Stomach (tissue), 9 donors: Measurements from ENCODE around the gene PIMREG. TPM values are rescaled to one million over a fixed set of nuclear protein-coding genes. Genes with fewer than 3 reads are reported as not detected.

ENCODE experiments used
- DNase-seq, 2 donors: peaks; one replicate each; pipeline versions ENCODE4 v3.0.0 to v3.0.0-alpha.2; 2013 to 2019
- H3K27ac ChIP-seq, 5 donors: fragments of 200-600 bp in 4 of 5; sonication (generic) in 4 of 5; one replicate each; pipeline ENCODE4 v1.5.1; 2013 to 2019; ENCODE audit warnings: mild to moderate bottlenecking in 1 of 5, moderate library complexity in 1 of 5
- H3K27me3 ChIP-seq, 3 donors: fragments of 200-600 bp; sonication (generic); one replicate each; pipeline ENCODE4 v1.5.1; 2017 to 2019; ENCODE audit warnings: mixed run types in 1 of 3
- H3K36me3 ChIP-seq, 4 donors: fragments of 200-600 bp; sonication (generic); 1 replicate in 3 of 4; 2 replicates in 1 of 4; pipeline ENCODE4 v1.5.1; 2016 to 2019
- H3K4me1 ChIP-seq, 4 donors: fragments of 200-600 bp; sonication (generic); one replicate each; pipeline ENCODE4 v1.5.1; 2016 to 2019
- H3K4me3 ChIP-seq, 4 donors: fragments of 200-600 bp; sonication (generic) in 3 of 4; one replicate each; pipeline ENCODE4 v1.5.1; 2016 to 2019; ENCODE audit warnings: mild to moderate bottlenecking in 1 of 4
- H3K9me3 ChIP-seq, 4 donors: fragments of 200-600 bp; sonication (generic); one replicate each; pipeline ENCODE4 v1.5.1; 2016 to 2019
- EP300 ChIP-seq: sonication (generic); formaldehyde crosslinking; IDR thresholded peaks from one replicate; pipeline ENCODE4 v1.6.1; 2017; ENCODE audit warnings: antibody characterized with exemption
- POLR2A ChIP-seq, 4 donors: fragments of 450-650 bp; IDR thresholded peaks; one replicate each; pipeline ENCODE4 v1.6.1; 2016; ENCODE audit warnings: antibody characterized with exemption in 4 of 4, control low read depth in 2 of 4, mild to moderate bottlenecking in 1 of 4, moderate library complexity in 1 of 4
- POLR2AphosphoS5 ChIP-seq, 3 donors: sonication (generic); formaldehyde crosslinking; IDR thresholded peaks; one replicate each; pipeline ENCODE4 v1.6.1; 2016; ENCODE audit warnings: antibody characterized with exemption in 3 of 3
- WGBS, 5 donors: extraction: QIAGEN DNeasy Blood & Tissue Kit in 3 of 5; methylation state at CpG; one replicate each; pipeline versions ENCODE4 v1.1.5 to v1.1.7; 2013 to 2018; 5-methylcytosine and 5-hydroxymethylcytosine counted together
- intact Hi-C: fragments of 100-400 bp; cut with DNase I; formaldehyde crosslinking; loops from one replicate; pipeline ENCODE4 v1.15.1; 2023; ENCODE audit warnings: low total_unique reads
- polyA plus RNA-seq, 3 donors: library from polyadenylated mRNA; stranded (reverse); fragments of 200-250 nt; gene quantifications; one replicate each; pipeline ENCODE4 v1.2.3, GENCODE V29; 2013
- total RNA-seq, 5 donors: library from RNA; depleted of rRNA; stranded (reverse); fragments of >200 nt; gene quantifications; one replicate each; pipeline versions ENCODE4 v1.1.0 to v1.2.3, GENCODE V29; 2014 to 2016
- TF ChIP-seq, protein P1 (sequence below), 7 experiments: fragments of 450-650 bp in 4 of 7; fragments of 200-600 bp in 3 of 7; sonication (generic) in 3 of 7; IDR thresholded peaks; one replicate each; pipeline ENCODE4 v1.5.1; 2016 to 2019; ENCODE audit warnings: antibody characterized with exemption in 7 of 7, control low read depth in 2 of 7, mild to moderate bottlenecking in 1 of 7
- donor health status: healthy with polysubstance abuse.
- donor health status: Bipolar disorder and iron deficiency.
- donor health status: healthy.

The PIMREG gene
- total and polyA plus RNA-seq, 8 donors, result 0.76 to 8.5 (median 1.9) TPM

DNA sequence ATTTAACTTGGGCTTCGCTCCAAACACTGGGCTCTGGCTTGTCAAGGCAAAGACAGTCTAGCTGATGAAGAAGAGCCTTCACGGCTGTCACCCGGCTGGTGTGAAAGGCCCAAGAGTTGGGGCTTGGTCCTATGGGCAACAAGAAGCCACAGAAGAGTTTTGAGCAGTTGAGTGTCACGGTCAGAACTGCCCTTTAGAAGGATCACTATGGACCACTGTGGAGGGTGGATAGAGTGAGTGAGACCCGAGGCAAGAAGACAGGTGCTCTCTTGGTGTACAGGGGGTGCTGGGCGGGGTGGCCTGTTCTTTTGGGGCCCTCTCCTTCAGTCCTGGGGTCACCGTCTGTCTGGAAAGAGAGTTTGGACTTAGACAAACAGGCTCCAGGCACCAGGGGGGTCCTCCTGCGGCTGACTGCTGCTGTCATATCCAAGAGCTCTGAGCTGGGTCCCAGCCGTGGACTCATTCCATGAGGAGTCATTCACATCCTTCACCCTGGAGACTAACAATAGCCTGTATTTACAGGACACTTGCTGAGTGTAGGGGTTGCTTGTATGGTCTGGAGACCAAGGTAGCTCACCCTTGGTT is 2.4 kb downstream of the PIMREG start:
- Histone ChIP-seq H3K4me1 (peaks cover 7 to 24% (median 20%) of the 10 kb centered on the region in 4 donors), H3K9me3 (no peaks in the 10 kb centered on the region)
- intact Hi-C loops, result no loop called here

DNA sequence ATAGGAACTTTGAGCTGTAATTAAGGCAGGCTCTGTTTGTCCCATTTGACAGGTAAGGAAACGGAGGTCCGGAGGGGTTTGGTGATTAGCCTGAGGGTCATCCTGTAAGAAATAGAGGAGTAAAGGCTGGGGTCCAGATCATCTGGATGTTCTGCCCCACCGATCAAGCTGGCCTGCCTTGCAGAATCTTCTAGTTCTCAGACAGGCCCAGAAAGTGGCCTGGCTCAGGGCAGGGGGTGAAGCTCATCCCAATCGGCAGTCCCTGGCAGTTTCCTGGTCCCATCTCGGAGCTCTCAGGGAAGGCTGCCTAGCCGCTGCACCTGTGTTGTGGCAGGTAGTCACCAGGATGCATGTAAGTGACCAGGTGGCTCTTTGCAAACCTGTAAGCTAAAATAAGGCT is 4.2 kb downstream of the PIMREG start:
- peaks cover 5 to 22% (median 17%) of the 10 kb centered on the region in 4 donors for H3K4me1 ChIP-seq
- H3K36me3 ChIP-seq, result peaks cover 0 to 13% (median 0%) of the 10 kb centered on the region in 4 donors
- TF ChIP-seq, protein P1, sequence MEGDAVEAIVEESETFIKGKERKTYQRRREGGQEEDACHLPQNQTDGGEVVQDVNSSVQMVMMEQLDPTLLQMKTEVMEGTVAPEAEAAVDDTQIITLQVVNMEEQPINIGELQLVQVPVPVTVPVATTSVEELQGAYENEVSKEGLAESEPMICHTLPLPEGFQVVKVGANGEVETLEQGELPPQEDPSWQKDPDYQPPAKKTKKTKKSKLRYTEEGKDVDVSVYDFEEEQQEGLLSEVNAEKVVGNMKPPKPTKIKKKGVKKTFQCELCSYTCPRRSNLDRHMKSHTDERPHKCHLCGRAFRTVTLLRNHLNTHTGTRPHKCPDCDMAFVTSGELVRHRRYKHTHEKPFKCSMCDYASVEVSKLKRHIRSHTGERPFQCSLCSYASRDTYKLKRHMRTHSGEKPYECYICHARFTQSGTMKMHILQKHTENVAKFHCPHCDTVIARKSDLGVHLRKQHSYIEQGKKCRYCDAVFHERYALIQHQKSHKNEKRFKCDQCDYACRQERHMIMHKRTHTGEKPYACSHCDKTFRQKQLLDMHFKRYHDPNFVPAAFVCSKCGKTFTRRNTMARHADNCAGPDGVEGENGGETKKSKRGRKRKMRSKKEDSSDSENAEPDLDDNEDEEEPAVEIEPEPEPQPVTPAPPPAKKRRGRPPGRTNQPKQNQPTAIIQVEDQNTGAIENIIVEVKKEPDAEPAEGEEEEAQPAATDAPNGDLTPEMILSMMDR (IDR thresholded peaks at IDR 0.05), result no peak
- no peak for TF ChIP-seq POLR2A (IDR thresholded peaks at IDR 0.05)
- TF ChIP-seq POLR2AphosphoS5 (IDR thresholded peaks at IDR 0.05), result no peak
- no peak for TF ChIP-seq EP300
- DNase-seq, result no peak
- H3K4me3 ChIP-seq, result no peak overlapping the region
- intact Hi-C loops, result no loop called here
- H3K9me3 ChIP-seq, result no peaks in the 10 kb centered on the region
- peaks cover 0 to 9% (median 0%) of the 10 kb centered on the region in 3 donors for H3K27me3 ChIP-seq
- no peak overlapping the region for H3K27ac ChIP-seq
- WGBS, 5 donors, result 88 to 98% (median 90%) methylated on average over 6 of the region's 6 CpGs

More for the DNA sequence above, 2.4 kb downstream of the PIMREG start:
- Histone ChIP-seq H3K36me3 (peaks cover 0 to 13% (median 0%) of the 10 kb centered on the region in 4 donors), H3K27me3 (peaks cover 0 to 8% (median 0%) of the 10 kb centered on the region in 3 donors), H3K27ac (no peak overlapping the region), H3K4me3 (no peak overlapping the region)
- no peak for DNase-seq
- TF ChIP-seq POLR2AphosphoS5 (IDR thresholded peaks at IDR 0.05), result no peak
- no peak for TF ChIP-seq EP300
- no peak for TF ChIP-seq POLR2A (IDR thresholded peaks at IDR 0.05)
- TF ChIP-seq, protein P1 (IDR thresholded peaks at IDR 0.05), result no peak
- 81 to 95% (median 88%) methylated on average over 9 of the region's 9 CpGs for WGBS, 5 donors

DNA sequence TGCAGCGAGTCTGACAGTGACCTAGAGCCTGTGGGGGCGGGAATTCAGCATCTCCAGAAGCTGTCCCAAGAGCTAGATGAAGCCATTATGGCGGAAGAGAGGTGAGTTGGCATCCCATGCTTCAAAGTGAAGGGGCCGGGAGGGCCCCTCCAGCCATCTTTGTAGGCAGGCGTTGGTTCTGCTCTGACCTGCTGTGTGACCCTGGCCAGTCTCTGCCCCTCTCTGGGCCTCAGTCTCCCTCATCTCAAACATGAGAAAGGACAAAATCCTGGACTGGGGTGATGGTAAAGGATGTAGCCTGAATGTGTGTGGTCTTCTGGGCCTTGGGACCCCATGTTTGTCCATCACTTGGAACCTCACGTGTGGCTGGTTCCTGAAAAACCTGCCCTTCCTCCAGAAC is 5.1 kb downstream of the PIMREG start:
- no peak for DNase-seq
- H3K4me3 ChIP-seq, result no peak overlapping the region
- TF ChIP-seq, protein P1 (IDR thresholded peaks at IDR 0.05), result no peak
- TF ChIP-seq EP300 (no peak), POLR2A (IDR thresholded peaks at IDR 0.05) (no peak), POLR2AphosphoS5 (IDR thresholded peaks at IDR 0.05) (no peak)
- H3K9me3 ChIP-seq, result no peaks in the 10 kb centered on the region
- 96 to 99% (median 97%) methylated on average over 6 of the region's 6 CpGs for WGBS, 5 donors
- H3K36me3 ChIP-seq, result peaks cover 0 to 13% (median 0%) of the 10 kb centered on the region in 4 donors
- H3K27ac ChIP-seq, result no peak overlapping the region
- H3K27me3 ChIP-seq, result peaks cover 0 to 12% (median 0%) of the 10 kb centered on the region in 3 donors
- intact Hi-C loops, result no loop called here
- H3K4me1 ChIP-seq, result peaks cover 0 to 14% (median 9%) of the 10 kb centered on the region in 4 donors

DNA sequence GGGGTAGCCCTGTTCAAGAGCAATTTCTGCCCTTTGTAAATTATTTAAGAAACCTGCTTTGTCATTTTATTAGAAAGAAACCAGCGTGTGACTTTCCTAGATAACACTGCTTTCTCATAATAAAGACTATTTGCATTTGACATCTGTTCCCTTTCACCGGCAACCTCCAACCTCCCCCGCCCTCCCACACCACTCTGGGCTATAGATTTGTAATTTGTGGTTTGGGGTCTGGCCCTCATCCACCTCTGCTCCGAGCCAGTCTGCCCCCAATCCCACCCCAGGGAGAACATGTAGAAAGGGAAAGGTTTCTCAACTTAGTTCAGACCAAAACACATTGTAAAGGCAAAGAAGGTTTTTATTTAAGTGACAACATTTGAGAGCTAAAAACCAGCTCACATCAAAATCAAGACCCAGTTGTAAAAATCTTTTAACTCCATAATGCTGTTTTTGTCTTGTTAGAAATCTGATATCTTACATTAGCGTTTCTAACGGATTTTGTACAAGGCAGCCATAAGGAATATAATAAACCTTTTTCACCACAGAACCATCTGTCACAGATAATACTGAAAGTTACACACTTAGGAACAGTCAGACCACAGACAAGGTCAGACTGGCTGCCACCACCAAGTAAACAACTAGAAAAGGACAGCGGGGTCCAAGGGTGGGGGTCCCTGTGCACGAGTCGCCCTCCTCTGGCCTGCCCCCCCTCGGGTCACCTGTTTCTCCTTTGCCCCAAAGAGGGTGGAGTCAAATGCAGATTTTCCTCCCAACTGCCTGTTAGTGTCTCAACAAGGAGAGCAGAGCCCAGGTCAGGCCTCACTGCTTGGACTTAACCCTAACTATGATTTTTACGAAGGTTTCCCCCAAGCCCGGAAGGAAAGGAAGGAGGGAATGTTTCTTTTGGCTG is 6.9 kb downstream of the PIMREG start:
- Histone ChIP-seq H3K27ac (no peak overlapping the region), H3K36me3 (peaks cover 0 to 13% (median 0%) of the 10 kb centered on the region in 4 donors), H3K4me3 (no peak overlapping the region), H3K27me3 (peaks cover 0 to 23% (median 10%) of the 10 kb centered on the region in 3 donors), H3K4me1 (peaks cover 4 to 19% (median 11%) of the 10 kb centered on the region in 4 donors), H3K9me3 (no peaks in the 10 kb centered on the region)
- 13 to 35% (median 31%) methylated on average over 12 of the region's 12 CpGs for WGBS, 5 donors
- DNase-seq, result no peak
- intact Hi-C loops, result no loop called here
- TF ChIP-seq POLR2AphosphoS5 (IDR thresholded peaks at IDR 0.05), result no peak
- TF ChIP-seq, protein P1 (IDR thresholded peaks at IDR 0.05), result no peak
